ENCODE measurements around the gene ANXA6.

The ANXA6 gene

GRCh38 chr5:151154931-151155774 lies 2.4 kb downstream of the ANXA6 start:
- no peak for ATAC-seq
- TF ChIP-seq CSDC2 (CRISPR knock-in tag; IDR thresholded peaks at IDR 0.05): no peak
- TF ChIP-seq TCF4 (CRISPR knock-in tag; IDR thresholded peaks at IDR 0.05; ENCODE audit: borderline replicate concordance): no peak
- TF ChIP-seq ZNF565 (CRISPR knock-in tag; conservative IDR thresholded peaks at IDR 0.05; ENCODE audit: low read depth): no peak
- no peak for TF ChIP-seq ARNTL (CRISPR knock-in tag; IDR thresholded peaks at IDR 0.05; ENCODE audit: borderline replicate concordance, low read depth)
- no peak for TF ChIP-seq RARB (CRISPR knock-in tag; IDR thresholded peaks at IDR 0.05)
- TF ChIP-seq BACH2 (CRISPR knock-in tag; IDR thresholded peaks at IDR 0.05; ENCODE audit: borderline replicate concordance): no peak
- no peak for TF ChIP-seq ZNF70 (CRISPR knock-in tag; IDR thresholded peaks at IDR 0.05)
- no peak for TF ChIP-seq GLIS3 (CRISPR knock-in tag; IDR thresholded peaks at IDR 0.05)
- TF ChIP-seq, protein P1, sequence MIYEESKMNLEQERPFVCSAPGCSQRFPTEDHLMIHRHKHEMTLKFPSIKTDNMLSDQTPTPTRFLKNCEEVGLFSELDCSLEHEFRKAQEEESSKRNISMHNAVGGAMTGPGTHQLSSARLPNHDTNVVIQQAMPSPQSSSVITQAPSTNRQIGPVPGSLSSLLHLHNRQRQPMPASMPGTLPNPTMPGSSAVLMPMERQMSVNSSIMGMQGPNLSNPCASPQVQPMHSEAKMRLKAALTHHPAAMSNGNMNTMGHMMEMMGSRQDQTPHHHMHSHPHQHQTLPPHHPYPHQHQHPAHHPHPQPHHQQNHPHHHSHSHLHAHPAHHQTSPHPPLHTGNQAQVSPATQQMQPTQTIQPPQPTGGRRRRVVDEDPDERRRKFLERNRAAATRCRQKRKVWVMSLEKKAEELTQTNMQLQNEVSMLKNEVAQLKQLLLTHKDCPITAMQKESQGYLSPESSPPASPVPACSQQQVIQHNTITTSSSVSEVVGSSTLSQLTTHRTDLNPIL (CRISPR knock-in tag; IDR thresholded peaks at IDR 0.05; ENCODE audit: low read depth): no peak
- no peak for TF ChIP-seq ZFP3 (CRISPR knock-in tag; IDR thresholded peaks at IDR 0.05)
- no peak for TF ChIP-seq POU6F1 (CRISPR knock-in tag; IDR thresholded peaks at IDR 0.05; ENCODE audit: borderline replicate concordance, low read depth)
- TF ChIP-seq, protein P2, sequence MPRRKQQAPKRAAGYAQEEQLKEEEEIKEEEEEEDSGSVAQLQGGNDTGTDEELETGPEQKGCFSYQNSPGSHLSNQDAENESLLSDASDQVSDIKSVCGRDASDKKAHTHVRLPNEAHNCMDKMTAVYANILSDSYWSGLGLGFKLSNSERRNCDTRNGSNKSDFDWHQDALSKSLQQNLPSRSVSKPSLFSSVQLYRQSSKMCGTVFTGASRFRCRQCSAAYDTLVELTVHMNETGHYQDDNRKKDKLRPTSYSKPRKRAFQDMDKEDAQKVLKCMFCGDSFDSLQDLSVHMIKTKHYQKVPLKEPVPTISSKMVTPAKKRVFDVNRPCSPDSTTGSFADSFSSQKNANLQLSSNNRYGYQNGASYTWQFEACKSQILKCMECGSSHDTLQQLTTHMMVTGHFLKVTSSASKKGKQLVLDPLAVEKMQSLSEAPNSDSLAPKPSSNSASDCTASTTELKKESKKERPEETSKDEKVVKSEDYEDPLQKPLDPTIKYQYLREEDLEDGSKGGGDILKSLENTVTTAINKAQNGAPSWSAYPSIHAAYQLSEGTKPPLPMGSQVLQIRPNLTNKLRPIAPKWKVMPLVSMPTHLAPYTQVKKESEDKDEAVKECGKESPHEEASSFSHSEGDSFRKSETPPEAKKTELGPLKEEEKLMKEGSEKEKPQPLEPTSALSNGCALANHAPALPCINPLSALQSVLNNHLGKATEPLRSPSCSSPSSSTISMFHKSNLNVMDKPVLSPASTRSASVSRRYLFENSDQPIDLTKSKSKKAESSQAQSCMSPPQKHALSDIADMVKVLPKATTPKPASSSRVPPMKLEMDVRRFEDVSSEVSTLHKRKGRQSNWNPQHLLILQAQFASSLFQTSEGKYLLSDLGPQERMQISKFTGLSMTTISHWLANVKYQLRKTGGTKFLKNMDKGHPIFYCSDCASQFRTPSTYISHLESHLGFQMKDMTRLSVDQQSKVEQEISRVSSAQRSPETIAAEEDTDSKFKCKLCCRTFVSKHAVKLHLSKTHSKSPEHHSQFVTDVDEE (CRISPR knock-in tag; IDR thresholded peaks at IDR 0.05): no peak

GRCh38 chr5:151153766-151154272 lies 3.8 kb downstream of the ANXA6 start:
- ATAC-seq: no peak
- TF ChIP-seq OSR1 (CRISPR knock-in tag; IDR thresholded peaks at IDR 0.05) (no peak), CSDC2 (CRISPR knock-in tag; IDR thresholded peaks at IDR 0.05) (no peak), SNAI2 (CRISPR knock-in tag; IDR thresholded peaks at IDR 0.05) (no peak), POU6F1 (CRISPR knock-in tag; IDR thresholded peaks at IDR 0.05; ENCODE audit: borderline replicate concordance, low read depth) (no peak), RARB (CRISPR knock-in tag; IDR thresholded peaks at IDR 0.05) (no peak)
- TF ChIP-seq, protein P2 (CRISPR knock-in tag; IDR thresholded peaks at IDR 0.05): no peak

GRCh38 chr5:151153300-151153699 lies 4.3 kb downstream of the ANXA6 start:
- no peak for ATAC-seq
- TF ChIP-seq ZC3H10 (CRISPR knock-in tag; IDR thresholded peaks at IDR 0.05) (no peak), PATZ1 (CRISPR knock-in tag; IDR thresholded peaks at IDR 0.05; ENCODE audit: borderline replicate concordance) (no peak), ESRRG (CRISPR knock-in tag; IDR thresholded peaks at IDR 0.05) (no peak), ZNF565 (CRISPR knock-in tag; conservative IDR thresholded peaks at IDR 0.05; ENCODE audit: low read depth) (no peak), RARB (CRISPR knock-in tag; IDR thresholded peaks at IDR 0.05) (no peak)
- TF ChIP-seq, protein P3, sequence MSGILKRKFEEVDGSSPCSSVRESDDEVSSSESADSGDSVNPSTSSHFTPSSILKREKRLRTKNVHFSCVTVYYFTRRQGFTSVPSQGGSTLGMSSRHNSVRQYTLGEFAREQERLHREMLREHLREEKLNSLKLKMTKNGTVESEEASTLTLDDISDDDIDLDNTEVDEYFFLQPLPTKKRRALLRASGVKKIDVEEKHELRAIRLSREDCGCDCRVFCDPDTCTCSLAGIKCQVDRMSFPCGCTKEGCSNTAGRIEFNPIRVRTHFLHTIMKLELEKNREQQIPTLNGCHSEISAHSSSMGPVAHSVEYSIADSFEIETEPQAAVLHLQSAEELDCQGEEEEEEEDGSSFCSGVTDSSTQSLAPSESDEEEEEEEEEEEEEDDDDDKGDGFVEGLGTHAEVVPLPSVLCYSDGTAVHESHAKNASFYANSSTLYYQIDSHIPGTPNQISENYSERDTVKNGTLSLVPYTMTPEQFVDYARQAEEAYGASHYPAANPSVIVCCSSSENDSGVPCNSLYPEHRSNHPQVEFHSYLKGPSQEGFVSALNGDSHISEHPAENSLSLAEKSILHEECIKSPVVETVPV (CRISPR knock-in tag; IDR thresholded peaks at IDR 0.05): no peak
- TF ChIP-seq, protein P2 (CRISPR knock-in tag; IDR thresholded peaks at IDR 0.05): no peak

All from SK-N-SH treated with all-trans-retinoic acid at 6 μM for 48 hours (cell line).